ENCODE measurements around the gene ISG20L2. TPM values are rescaled to one million over a fixed set of nuclear protein-coding genes. Genes with fewer than 3 reads are reported as not detected.
A peak's percentile ranks its signal among the peaks of the same experiment; 100 is the strongest.

ISG20L2 gene
- 10 to 100 TPM; 15.0 to 19.8 TPM for total RNA-seq

GRCh38 chr1:156728599-156729462 is at the start of gene ISG20L2:
Gene ISG20L2, minus strand, starts transcription at chr1:156728766. Its CDS starts 1,114 bp downstream, at chr1:156727652.
- TF ChIP-seq CTCF (IDR thresholded peaks at IDR 0.05): no peak
- Histone ChIP-seq H3K9me3 (no peaks in the 10 kb centered on the region), H3K4me3 (peak within 1 kb of the TSS; percentile 80), H3K4me1 (ENCODE audit: control insufficient read depth in 1 of 2, low read depth in 2 of 2) (peaks cover 27 to 57% of the 10 kb centered on the region in 2 donors), H3K27ac (peak within 1 kb of the TSS; percentile 97 to 99), H3K36me3 (peaks cover 8% of the 10 kb centered on the region), H3K27me3 (replicated peaks; ENCODE audit: insufficient read depth) (no peaks in the 10 kb centered on the region)
- ATAC-seq (ENCODE audit: insufficient number of reproducible peaks, low FRiP score, low read depth): peak; percentile 98
- peak; percentile 92 for DNase-seq (ENCODE audit: low spot score)

- DNase-seq (ENCODE audit: low spot score): no peak
- no peak overlapping the region for H3K27ac ChIP-seq
- H3K27me3 ChIP-seq (replicated peaks; ENCODE audit: insufficient read depth): no peaks in the 10 kb centered on the region
- peaks cover 3 to 45% of the 10 kb centered on the region in 2 donors for H3K4me1 ChIP-seq (ENCODE audit: control insufficient read depth in 1 of 2, low read depth in 2 of 2)
- H3K36me3 ChIP-seq: peaks cover 4% of the 10 kb centered on the region
- no peak for ATAC-seq (ENCODE audit: insufficient number of reproducible peaks, low FRiP score, low read depth)
- no peaks in the 10 kb centered on the region for H3K9me3 ChIP-seq
- no peak for TF ChIP-seq CTCF (IDR thresholded peaks at IDR 0.05)
- H3K4me3 ChIP-seq: no peak overlapping the region
These were observed 49.0 kb upstream of the ISG20L2 start for GRCh38 chr1:156777573-156777972.

GRCh38 chr1:156776942-156777341 is 48.4 kb upstream of the ISG20L2 start:
- Histone ChIP-seq H3K9me3 (no peaks in the 10 kb centered on the region), H3K4me1 (ENCODE audit: control insufficient read depth in 1 of 2, low read depth in 2 of 2) (peaks cover 3 to 48% of the 10 kb centered on the region in 2 donors), H3K4me3 (no peak overlapping the region), H3K27ac (no peak overlapping the region), H3K27me3 (replicated peaks; ENCODE audit: insufficient read depth) (no peaks in the 10 kb centered on the region), H3K36me3 (no peaks in the 10 kb centered on the region)
- DNase-seq (ENCODE audit: low spot score) (no peak), ATAC-seq (ENCODE audit: insufficient number of reproducible peaks, low FRiP score, low read depth) (no peak)
- TF ChIP-seq CTCF (IDR thresholded peaks at IDR 0.05): no peak

GRCh38 chr1:156775799-156776198 is 47.2 kb upstream of the ISG20L2 start:
- no peak for DNase-seq (ENCODE audit: low spot score)
- peaks cover 4 to 46% of the 10 kb centered on the region in 2 donors for H3K4me1 ChIP-seq (ENCODE audit: control insufficient read depth in 1 of 2, low read depth in 2 of 2)

More at GRCh38 chr1:156775799-156776198, 47.2 kb upstream of the ISG20L2 start:
- Histone ChIP-seq H3K27ac (no peak overlapping the region), H3K27me3 (replicated peaks; ENCODE audit: insufficient read depth) (no peaks in the 10 kb centered on the region), H3K9me3 (no peaks in the 10 kb centered on the region), H3K4me3 (no peak overlapping the region), H3K36me3 (no peaks in the 10 kb centered on the region)
- ATAC-seq (ENCODE audit: insufficient number of reproducible peaks, low FRiP score, low read depth): no peak
- no peak for TF ChIP-seq CTCF (IDR thresholded peaks at IDR 0.05)

All from thoracic aorta (tissue), 2 donors.